ENCODE results near the gene GNAI2.

DNA sequence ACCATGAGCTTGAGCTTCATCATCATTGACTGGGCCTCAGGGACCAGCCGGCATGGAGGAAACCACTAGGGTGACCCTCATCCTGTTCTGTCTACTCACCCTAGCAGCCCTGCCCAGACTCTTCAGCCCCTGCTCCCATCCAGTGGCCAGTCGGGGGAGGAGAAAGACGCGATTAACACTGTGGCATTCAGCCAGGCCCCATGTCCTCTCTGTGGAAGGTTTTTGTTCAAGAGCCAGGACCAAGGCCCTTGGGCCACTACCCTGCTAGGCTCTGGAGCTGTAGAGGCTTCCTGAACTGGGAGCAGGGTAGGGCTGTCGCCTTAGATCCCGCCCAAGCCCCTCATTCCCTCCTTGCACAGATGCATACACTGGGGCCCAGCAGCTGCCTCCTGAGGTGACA lies 15.9 kb upstream of the GNAI2 start:
- no peak for TF ChIP-seq EP300 (IDR thresholded peaks at IDR 0.05)
- TF ChIP-seq, protein P1, sequence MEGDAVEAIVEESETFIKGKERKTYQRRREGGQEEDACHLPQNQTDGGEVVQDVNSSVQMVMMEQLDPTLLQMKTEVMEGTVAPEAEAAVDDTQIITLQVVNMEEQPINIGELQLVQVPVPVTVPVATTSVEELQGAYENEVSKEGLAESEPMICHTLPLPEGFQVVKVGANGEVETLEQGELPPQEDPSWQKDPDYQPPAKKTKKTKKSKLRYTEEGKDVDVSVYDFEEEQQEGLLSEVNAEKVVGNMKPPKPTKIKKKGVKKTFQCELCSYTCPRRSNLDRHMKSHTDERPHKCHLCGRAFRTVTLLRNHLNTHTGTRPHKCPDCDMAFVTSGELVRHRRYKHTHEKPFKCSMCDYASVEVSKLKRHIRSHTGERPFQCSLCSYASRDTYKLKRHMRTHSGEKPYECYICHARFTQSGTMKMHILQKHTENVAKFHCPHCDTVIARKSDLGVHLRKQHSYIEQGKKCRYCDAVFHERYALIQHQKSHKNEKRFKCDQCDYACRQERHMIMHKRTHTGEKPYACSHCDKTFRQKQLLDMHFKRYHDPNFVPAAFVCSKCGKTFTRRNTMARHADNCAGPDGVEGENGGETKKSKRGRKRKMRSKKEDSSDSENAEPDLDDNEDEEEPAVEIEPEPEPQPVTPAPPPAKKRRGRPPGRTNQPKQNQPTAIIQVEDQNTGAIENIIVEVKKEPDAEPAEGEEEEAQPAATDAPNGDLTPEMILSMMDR (IDR thresholded peaks at IDR 0.05), result no peak
